Measurements from ENCODE around the gene SYT1.
"Not testable (repeated sequence)": the region's sequence is repeated elsewhere in the genome, so short reads cannot be mapped to it uniquely, and the experiment has no call there.

SYT1 gene

GRCh38 chr12:79156846-79157463 is 292.4 kb downstream of the SYT1 start:
- DNase-seq = no peak

GRCh38 chr12:79161249-79161934 is 296.8 kb downstream of the SYT1 start:
- no peak for DNase-seq

GRCh38 chr12:79162147-79162772 is 297.7 kb downstream of the SYT1 start:
- DNase-seq = no peak

GRCh38 chr12:79162948-79163347 is 298.4 kb downstream of the SYT1 start:
- no peak for DNase-seq

GRCh38 chr12:79164890-79165289 is 300.3 kb downstream of the SYT1 start:
- DNase-seq = no peak

- DNase-seq = no peak
Observed at GRCh38 chr12:79168687-79169086, 304.1 kb downstream of the SYT1 start.

- no peak for DNase-seq
Observed at GRCh38 chr12:79174626-79175025, 310.1 kb downstream of the SYT1 start.

GRCh38 chr12:79183003-79183402 is 318.4 kb downstream of the SYT1 start:
- DNase-seq = no peak

GRCh38 chr12:79183926-79184325 is 319.4 kb downstream of the SYT1 start:
- no peak for DNase-seq

- DNase-seq = no peak
Observed at GRCh38 chr12:79186506-79186905, 321.9 kb downstream of the SYT1 start.

- DNase-seq = no peak
Observed at GRCh38 chr12:79187032-79187431, 322.5 kb downstream of the SYT1 start.

- DNase-seq = no peak
Observed at GRCh38 chr12:79191391-79191790, 326.8 kb downstream of the SYT1 start.

- no peak for DNase-seq
Observed at GRCh38 chr12:79194595-79194994, 330.0 kb downstream of the SYT1 start.

GRCh38 chr12:79199166-79199565 is 334.6 kb downstream of the SYT1 start:
- no peak for DNase-seq

- no peak for DNase-seq
Observed at GRCh38 chr12:79200176-79200575, 335.6 kb downstream of the SYT1 start.

GRCh38 chr12:79203058-79203647 is 338.6 kb downstream of the SYT1 start:
- no peak for DNase-seq

- DNase-seq = no peak
Observed at GRCh38 chr12:79206871-79207270, 342.3 kb downstream of the SYT1 start.

- not testable (repeated sequence) for DNase-seq
Observed at GRCh38 chr12:79210403-79210802, 345.8 kb downstream of the SYT1 start.

- no peak for DNase-seq
Observed at GRCh38 chr12:79217306-79217705, 352.7 kb downstream of the SYT1 start.

- DNase-seq = no peak
Observed at GRCh38 chr12:79223210-79223609, 358.6 kb downstream of the SYT1 start.

- DNase-seq = no peak
Observed at GRCh38 chr12:79223761-79224160, 359.2 kb downstream of the SYT1 start.

- DNase-seq = no peak
Observed at GRCh38 chr12:79227091-79227490, 362.5 kb downstream of the SYT1 start.

GRCh38 chr12:79227646-79228045 is 363.1 kb downstream of the SYT1 start:
- DNase-seq = no peak

- DNase-seq = no peak
Observed at GRCh38 chr12:79233341-79233781, 368.8 kb downstream of the SYT1 start.
